SKM-1 (cell line): Measurements from ENCODE around the gene CTRB2.
"Not testable (repeated sequence)": the region's sequence is repeated elsewhere in the genome, so short reads cannot be mapped to it uniquely, and the experiment has no call there.

ENCODE experiments used
- DNase-seq: peaks from one replicate; lab custom pipeline; 2025; ENCODE audit not compliant: unreplicated experiment; lab: John Stamatoyannopoulos, UW

The CTRB2 gene

DNA sequence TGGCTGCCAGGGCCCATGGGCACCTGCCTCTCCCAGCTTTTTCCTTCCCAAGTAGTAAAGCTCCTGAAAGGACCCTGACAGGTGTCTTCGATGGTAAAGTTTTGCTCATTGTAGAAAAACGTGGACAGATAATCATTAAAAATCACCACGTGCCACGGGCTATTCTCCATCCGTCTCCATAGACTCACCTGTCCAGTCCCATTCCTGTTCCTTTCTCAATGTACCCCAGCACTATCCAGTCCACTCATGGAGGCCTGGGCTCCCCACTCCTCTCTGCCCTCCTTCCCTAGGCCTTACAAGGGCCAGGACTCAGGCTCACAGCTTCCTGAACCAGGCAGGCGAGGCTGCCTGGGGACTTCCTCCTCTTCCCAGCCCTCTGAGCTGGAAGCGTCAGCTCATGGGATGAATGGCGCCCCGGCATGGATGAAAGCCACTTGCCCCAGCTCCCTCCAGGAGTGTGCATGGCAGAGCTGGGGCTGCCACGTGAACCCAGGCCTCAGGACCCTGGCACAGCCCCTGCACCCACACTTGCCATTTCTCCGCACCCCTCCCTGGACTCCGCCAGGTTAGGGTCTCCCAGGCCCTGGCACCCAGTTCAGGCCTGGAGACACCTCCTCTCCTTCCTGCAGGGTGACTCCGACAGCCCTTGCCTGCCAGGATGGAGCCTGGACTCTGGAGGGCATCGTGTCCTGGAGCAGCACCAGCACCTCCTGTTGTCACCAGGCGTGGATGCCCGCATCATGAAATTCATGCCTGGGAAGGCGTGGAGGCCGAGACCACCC, 20.6 kb upstream of the CTRB2 start:
- DNase-seq, result no peak

DNA sequence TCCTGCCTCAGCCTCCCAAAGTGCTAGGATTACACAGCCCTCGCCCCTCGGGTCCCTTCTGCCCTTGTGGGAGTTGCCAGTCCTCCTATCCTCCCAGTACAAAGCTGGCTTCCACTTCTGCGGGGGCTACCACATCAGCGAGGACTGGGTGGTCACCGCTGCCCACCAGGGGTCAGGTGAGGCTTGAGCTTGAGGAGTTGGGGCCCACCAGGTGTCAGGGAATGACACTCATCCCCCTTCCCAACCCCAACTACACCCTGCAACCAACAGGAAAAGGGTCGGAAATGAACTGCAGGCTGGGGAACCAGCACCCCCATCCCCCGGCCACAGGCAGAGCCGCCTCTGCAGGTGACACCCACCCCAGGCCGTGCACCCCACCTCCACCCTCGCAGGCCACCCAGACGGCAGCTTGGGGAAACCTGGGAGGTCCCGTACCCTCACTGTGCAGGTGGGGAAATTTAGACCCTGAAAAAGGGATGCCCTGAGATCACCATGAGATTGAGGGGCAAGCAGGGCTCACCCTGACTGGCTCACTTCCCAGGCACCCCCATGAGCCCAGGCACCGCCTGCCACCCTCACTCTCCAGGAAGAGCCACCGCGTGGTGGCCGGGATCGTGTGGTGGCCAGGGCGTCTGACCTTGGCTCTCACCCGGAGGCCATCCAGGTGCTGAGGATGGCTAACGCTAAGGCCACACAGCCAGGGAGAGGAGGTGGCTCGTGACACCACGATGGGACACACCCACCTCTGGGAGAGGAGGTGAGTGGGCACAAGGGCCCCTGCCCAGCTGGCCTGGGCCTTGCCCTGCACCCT, 19.8 kb upstream of the CTRB2 start:
- no peak for DNase-seq

DNA sequence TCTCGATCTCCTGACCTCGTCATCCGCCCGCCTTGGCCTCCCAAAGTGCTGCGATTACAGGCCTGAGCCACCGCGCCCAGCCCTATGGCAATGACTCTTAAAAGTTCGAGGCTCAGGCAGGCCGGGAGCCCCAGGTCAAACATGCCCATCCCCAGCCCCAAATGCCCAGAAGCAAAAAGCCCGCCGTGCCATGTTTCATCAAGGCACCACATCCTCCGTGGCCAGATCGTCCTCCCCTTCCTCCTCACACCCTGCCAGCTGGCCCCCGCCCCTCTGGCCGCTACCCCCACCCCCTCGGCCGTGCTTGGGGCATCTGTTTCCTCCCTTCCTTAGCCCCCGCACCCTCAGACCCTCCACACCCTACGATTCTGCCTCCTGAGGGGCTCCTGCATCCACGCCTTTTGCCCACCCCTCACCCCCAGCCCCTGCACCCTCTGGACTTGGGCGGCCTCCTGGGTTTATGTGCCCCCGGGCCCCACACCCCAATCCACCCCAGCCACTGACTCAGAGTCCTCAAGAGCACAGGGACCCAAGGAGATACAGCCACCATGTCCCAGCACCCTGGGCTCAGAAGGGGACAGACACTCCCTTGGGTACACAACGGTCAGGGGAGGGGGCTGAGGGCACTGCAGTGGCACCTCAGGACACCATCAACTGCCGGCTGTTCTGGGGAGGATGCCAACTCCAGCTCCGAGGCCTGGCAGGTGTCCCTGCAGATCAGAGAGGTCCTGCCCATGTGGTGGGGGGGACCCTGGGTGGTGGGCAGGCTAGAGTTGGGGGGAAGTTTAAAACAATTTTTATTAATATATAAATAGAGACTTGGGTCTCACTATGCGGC, 18.9 kb upstream of the CTRB2 start:
- no peak for DNase-seq

DNA sequence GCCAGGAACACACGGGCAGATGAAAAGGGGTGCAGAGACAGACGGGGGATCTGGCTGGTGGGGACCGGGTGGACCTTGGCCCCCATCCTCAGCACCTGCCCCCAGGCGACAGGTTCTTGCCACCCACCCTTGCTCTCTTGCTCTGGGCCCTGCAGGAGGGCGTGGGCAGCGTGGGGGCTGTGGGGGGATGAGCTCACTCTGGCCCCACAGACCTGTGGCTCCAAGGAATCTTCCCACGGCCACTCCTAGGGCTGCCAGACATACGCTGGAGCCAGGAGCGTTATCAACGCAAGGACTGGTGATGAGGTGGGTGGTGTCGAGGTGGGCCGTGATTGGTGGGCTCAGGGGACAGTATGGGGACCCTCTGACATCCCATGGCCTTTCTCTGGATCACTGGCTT, 18.1 kb upstream of the CTRB2 start:
- DNase-seq, result no peak

DNA sequence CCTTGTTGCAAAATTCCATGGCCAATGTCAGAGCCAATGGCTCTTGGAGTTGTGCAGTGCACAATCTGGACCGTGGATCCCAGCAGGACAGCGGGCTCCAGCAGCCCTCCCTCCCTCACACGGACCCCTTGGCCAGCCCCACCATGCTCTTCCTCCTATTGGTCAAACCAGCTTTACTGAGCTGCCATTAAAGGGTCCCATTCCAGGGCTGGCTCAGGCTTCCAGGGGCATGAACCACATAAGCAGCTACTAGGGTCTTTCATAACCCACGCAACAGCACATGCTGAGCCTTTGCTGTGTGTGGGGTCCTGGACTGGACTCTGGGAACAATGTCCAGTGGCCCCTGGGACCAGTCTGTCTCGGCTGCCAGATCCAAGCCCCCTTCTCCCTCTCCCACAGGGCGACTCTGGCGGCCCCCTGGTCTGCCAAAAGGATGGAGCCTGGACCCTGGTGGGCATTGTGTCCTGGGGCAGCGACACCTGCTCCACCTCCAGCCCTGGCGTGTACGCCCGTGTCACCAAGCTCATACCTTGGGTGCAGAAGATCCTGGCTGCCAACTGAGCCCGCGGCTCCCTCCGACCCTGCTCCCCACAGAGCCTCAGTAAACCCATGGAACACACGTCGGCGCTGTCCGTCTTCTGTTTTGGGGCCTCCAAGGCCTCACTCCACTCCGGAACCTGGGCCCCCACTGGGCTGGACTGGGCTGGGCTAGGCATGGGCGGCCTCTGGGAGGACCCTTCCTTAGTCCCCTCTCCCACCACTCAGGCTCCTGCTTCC, 17.5 kb upstream of the CTRB2 start:
- no peak for DNase-seq

DNA sequence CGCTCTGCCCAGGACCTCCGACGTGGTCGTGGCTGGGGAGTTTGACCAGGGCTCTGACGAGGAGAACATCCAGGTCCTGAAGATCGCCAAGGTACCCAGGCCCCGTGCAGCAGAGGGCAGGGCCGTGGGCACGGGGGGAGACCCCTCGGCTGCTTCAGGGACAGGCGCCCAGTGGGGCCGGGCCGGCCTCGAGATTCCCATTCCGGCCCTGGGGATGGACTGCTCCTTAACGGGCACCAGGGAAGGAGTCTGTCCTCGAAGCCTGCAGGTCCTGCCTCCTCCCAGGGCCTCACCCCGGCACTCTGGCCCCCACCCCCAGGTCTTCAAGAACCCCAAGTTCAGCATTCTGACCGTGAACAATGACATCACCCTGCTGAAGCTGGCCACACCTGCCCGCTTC, 16.2 kb upstream of the CTRB2 start:
- not testable (repeated sequence) for DNase-seq

DNA sequence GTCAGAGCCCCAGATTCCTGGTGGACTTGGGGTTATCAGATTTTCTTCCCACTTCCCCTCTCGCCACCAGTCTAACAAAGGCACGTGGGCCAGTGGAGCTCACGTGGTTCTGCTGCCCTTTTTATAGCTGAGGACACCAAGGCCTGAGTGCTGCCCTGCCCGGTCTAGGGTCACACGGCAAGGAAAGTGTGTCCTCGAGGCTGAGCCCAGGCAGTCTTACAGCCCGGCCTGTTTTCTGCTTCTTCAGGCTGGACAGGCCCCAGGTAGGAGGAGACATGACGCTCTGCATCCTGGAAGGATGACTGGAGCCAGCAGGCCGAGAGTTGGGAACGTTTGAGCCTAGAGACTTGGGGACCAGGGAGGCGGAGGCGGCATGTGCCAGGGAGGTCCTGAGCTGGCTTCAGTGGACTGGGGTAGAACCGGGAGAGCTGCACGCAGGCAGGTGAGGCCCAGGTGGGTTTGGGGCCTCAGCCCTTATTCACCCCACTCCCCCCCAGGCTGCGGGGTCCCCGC, 15.4 kb upstream of the CTRB2 start:
- DNase-seq, result no peak

DNA sequence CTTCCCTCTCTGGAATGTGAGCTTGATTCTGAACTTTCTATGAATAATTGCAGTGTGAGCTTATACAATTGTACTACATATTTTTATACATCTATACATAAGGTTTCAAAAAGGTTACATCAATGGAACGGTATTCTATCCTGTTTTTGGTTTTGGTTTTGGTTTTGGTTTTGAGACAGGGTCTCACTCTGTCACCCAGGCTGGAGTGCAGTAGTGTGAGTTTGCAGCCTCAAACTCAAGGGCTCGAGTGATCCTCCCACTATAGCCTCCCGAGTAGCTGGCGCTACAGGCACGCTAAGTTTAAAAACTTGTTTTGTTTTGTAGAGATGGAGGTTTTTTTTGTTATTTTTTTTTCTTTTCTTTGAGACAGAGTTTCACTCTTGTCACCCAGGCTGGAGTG, 12.9 kb upstream of the CTRB2 start:
- no peak for DNase-seq

DNA sequence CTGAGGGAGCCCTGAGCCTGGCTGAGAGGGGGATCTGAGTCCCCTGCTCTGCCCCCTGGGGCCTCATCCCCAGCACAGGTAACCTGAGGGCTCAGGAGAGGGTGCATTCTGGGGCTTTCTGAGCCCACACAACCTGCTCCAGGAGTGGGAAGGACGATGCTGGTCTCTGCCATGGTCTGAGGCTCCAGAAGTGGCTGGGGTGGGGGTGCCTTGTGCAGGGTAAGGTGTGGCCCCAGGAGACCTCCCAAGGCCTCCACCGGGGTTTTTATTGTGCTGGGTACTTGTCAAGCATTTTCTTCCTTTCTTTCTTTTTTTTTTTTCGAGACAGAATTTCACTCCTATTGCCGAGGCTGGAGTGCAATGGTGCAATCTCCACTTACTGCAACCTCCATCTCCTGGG, 12.1 kb upstream of the CTRB2 start:
- no peak for DNase-seq

DNA sequence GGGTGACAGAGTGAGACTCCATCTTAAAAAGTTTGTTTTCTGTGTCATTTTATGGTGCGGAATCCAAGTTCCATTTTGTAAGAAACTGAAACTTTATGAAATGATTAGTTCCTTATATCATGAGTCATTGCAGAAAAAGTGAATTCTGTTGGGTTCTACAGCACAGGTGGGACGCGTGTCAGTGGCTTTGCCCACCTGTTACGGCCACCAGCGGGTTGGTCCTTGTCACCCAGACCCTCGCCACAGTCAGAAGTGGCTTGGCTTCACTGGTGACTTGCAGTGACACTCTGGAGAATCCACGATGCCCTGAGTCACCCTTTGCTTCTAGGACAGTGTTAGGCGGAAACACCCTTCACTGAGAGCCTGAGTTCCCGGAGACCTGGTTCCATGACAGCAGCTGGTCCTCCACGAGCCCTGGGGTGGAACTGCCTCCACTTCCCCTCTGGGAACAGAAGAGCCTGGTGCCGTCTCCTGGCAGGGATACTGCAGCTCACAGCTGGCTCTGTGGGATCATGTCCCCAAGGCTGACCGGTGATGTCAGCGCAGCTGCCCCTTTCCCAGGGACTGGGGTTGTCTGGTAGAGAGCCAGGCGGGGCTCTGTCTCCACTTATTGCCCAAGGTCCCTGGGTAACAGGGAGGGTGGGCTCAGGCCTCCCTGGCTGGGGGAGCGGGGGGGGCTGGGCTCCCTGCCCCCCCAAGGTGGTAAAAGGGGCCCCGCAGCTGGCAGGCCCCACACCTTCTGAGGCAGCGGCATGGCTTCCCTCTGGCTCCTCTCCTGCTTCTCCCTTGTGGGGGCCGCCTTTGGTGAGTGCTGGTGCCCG, 11.5 kb upstream of the CTRB2 start, which contains the start of gene CTRB1:
Gene CTRB1, plus strand, starts transcription at position 733 of the 821 bp plus-strand sequence. Its CDS starts 20 bp downstream, at position 753.
- DNase-seq, result no peak

DNA sequence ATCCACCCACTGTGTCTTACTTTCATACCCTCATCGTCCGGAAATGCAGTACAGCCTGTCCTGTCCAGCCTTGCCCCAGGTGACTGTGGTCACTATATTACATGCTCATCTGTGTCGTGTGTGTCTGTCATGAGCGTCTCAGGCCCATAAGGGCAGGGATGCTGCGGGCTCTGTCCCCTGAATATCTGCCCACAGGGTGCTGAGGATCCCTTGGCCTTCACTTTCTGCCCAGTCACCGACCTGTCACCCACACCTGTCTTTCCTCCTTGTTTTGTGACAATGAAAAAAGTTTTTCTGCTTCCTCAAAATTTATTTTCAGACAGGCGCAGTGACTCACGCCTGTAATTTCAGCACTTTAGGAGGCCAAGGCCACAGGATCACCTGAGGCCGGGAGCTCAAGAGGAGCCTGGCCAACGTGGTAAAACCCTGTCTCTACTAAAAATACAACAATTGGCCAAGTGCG, 10.5 kb upstream of the CTRB2 start:
- no peak for DNase-seq

DNA sequence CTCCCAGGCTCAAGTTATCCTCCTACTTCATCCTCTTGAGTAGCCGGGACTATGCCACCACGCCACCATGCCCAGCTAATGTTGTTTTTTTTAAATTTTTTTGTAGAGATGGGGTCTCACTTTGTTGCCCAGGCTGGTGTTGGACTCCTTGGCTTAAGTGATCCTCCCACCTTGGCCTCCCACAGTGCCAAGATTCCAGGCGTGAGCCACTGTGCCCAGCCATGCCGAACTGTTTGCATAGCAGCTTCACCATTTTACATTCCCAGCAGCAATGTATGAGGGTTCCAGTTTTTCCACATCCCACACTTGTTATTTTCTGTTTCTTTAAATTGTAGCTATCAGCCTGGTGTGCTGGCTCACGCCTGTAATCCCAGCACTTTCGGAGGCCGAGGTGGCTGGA, 9.6 kb upstream of the CTRB2 start:
- no peak for DNase-seq

DNA sequence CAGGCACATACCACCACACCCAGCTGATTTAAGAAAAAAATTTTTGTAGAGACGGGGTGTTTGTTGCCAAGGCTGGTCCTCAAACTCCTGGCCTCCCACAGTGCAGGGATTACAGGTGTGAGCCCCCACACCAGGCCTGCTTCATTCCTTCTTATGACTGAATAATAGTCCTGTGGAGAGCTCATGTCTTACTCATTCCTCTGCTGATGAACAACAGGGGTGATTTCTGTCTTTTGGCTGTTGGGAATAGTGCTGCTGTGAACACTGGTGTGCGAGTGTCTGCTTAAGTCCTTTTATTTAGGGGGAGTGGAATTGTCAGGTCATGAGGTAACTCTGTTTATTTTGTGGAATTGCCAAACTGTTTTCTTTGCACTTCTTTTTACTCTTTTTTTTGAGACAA, 9.2 kb upstream of the CTRB2 start:
- DNase-seq, result no peak

DNA sequence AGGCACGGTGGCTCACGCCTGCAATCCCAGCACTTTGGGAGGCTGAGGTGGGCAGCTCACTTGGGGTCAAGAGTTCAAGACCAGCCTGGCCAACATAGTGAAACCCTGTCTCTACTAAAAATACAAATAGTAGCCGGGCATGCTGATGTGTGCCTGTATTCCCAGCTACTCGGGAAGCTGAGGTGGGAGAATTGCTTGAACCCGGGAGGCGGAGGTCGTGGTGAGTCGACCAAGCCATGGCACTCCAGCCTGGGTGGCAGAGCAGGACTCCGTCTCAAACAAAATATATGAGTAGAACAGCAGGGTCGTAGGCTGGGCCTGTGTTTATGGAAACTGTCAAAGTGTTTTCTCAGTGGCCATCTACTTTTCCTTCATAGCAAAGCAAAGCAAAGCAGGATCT, 4.3 kb upstream of the CTRB2 start:
- DNase-seq, result not testable (repeated sequence)

DNA sequence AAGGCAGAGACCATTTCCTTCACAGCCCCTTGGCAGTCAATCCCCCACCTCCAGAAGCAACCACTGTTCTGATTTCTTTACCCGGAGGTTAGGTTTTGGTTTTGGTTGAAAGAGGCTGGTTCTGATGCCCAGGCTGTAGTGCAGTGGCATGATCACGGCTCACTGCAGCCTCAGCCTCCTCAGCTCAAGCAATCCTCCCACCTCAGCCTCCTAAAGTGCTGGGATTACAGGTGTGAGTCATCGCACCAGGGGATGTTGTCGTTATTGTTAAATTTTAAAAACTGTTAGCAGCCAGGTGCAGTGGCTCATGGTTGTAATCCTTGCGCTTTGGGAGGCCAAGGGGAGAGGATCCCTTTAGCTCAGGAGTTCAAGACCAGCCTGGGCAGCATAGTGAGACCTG, 3.0 kb upstream of the CTRB2 start:
- DNase-seq, result no peak

DNA sequence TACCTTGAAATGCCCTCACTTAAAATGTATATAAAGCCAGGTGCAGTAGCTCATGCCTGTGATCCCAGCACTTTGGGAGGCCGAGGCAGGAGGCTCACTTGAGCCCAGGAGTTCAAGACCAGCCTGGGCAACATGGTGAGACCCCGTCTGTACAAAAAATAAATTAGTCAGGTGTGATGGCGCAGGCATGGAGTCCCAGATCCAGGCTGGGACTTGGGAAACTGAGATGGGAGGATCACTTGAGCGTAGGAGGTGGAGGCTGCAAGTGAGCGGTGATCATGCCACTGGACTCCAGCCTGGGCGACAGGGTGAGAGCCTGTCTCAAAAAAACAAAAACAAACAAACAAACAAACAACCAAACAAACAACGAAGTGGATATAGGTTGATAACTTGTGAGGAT, 2.6 kb upstream of the CTRB2 start:
- DNase-seq, result not testable (repeated sequence)

DNA sequence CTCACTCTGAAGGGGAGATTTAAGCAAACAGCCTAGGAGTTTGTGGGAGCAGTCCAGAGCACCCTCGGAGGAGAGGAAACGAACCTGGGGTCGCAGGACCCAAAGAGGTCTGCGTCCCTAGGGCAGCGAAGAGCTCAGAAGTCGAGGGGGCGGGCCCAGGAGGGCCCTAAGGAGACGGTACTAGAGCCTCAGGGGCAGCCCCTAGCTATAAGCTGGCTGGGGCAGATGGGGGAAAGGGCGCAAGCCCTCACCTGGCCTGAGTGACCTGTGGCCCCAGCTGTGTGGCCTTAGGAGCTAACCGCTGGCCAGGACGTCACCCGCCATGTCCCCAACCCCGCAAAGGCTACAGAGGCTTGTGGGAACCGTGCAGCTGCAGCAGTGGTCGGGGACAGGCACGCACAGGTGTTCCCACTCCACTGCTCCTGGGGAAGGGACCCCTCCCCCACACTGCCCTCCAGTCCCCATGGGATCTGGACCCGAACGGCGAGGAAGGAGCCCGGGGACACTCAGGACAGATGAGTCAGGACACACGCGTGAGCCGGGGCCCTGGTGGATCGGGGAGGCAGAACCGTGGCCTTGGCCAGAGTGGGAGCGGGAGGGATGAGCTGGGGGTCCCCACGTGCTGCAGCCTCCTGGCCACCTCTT, 2.0 kb upstream of the CTRB2 start:
- no peak for DNase-seq

DNA sequence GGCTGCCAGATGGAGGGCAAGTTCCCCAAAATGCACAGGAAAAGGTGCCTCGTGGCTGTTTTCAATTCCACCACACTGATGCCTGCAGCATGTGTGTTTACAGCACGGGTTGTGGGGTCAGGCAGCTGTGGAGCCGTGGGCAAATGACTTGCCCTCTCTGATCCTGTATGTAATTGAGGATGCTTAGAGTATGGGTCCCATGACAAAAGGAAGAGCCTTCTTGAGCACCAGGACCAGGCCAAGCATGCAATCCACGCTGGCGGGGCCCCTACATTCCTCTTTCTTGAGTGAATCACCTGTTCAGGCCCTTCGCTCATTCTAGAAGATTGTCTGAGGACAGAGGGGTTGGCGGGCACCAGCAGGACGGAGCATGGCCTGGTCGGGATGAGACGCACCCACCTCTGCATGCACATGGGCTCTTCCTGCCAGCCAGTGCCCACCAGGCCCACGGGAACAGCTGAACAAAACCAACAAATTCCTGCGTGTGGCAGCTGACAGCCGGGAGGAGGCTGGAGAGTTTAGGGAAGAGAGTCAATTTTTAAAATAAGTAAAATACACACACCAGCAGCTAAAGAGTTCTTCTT, 1.4 kb upstream of the CTRB2 start:
- no peak for DNase-seq

DNA sequence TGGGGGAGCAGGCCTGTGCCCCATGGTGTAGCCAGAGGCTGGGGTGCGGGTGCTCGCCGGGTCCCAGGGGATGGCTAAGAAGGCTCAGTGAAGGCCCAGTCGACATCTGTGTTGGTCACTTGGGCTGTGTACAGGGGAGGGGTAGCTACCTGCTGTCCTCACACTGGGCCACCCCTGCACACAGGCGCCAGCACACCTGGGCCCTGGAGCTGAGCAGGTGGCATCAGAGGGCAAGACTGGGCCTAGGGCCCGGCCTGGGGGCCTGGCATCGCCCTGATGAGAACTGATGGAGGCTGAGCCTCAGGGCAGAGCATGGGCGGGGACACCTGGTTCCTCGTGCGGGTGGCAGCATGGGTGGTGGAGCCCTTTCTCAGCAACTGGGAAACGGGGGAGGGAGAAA, 870 bp upstream of the CTRB2 start:
- no peak for DNase-seq
